B cell (primary cell): ENCODE data around the gene ATF7IP2. TPM values are rescaled to one million over a fixed set of nuclear protein-coding genes. Genes with fewer than 3 reads are reported as not detected.

Source experiments
- ATAC-seq: fragments of 200-7000 bp; cut with Tn5 transposase; one replicate; pipeline ENCODE4 v1.10.0; 2021; ENCODE audit warnings: low read depth, mild to moderate bottlenecking, moderate number of reproducible peaks, moderate library complexity
- CTCF ChIA-PET: fragments of 350-600 bp; sonication (Branson Sonifier 250); formaldehyde crosslinking; loops from one replicate; lab custom pipeline; 2021; ENCODE audit warnings: antibody characterized with exemption, inconsistent platforms; lab: Charles Lee
- POLR2A ChIA-PET: fragments of 350-600 bp; sonication (Branson Sonifier 250); formaldehyde crosslinking; loops from one replicate; lab custom pipeline; 2021; ENCODE audit warnings: antibody characterized with exemption; lab: Charles Lee
- DNase-seq: peaks from one replicate; pipeline ENCODE4 v3.0.0; 2013
- H2AFZ ChIP-seq: 2 replicates; pipeline ENCODE4 v1.6.1; 2012; ENCODE audit warnings: mild to moderate bottlenecking, low read depth, low read length; ENCODE audit not compliant: insufficient read depth, poor library complexity, severe bottlenecking
- H3K27ac ChIP-seq, 2 donors: 1 replicate in 1 of 2; 2 replicates in 1 of 2; pipeline ENCODE4 v1.5.1; 2012 to 2013; ENCODE audit warnings: low read length in 2 of 2, mild to moderate bottlenecking in 2 of 2, moderate library complexity in 1 of 2
- H3K27me3 ChIP-seq, 4 experiments: fragments of 200-600 bp in 1 of 4; sonication (generic) in 1 of 4; replicated peaks in 1 of 4; 1 replicate in 2 of 4; 2 replicates in 2 of 4; pipeline versions ENCODE4 v1.6.1 to v1.7.0; 2013 to 2016; ENCODE audit warnings: low read length in 3 of 4, mild to moderate bottlenecking in 2 of 4, mixed read lengths in 1 of 4, moderate library complexity in 1 of 4; ENCODE audit not compliant: insufficient read depth in 4 of 4, control insufficient read depth in 3 of 4; ENCODE audit errors: control extremely low read depth in 1 of 4
- H3K36me3 ChIP-seq, 2 experiments: replicated peaks in 1 of 2; 1 replicate in 1 of 2; 2 replicates in 1 of 2; pipeline versions ENCODE4 v1.6.1 to v1.7.1; 2013; ENCODE audit warnings: low read length in 1 of 2; ENCODE audit not compliant: insufficient read depth in 2 of 2, control insufficient read depth in 1 of 2; ENCODE audit errors: control extremely low read depth in 1 of 2, extremely low read depth in 1 of 2
- H3K4me1 ChIP-seq, 2 donors: fragments of 200-600 bp in 1 of 2; sonication (generic) in 1 of 2; 1 replicate in 1 of 2; 2 replicates in 1 of 2; pipeline versions ENCODE4 v1.5.1 to v1.6.1; 2013 to 2017; ENCODE audit warnings: low read length in 2 of 2; ENCODE audit not compliant: control insufficient read depth in 2 of 2, insufficient read depth in 2 of 2
- H3K4me2 ChIP-seq: replicated peaks from 2 replicates; pipeline ENCODE3; 2012; ENCODE audit warnings: mild to moderate bottlenecking, low read depth, low read length; ENCODE audit not compliant: poor library complexity, severe bottlenecking
- H3K4me3 ChIP-seq, 5 experiments: fragments of 200-600 bp in 1 of 5; sonication (generic) in 1 of 5; 1 replicate in 3 of 5; 2 replicates in 2 of 5; pipeline versions ENCODE4 v1.5.1 to v1.7.0; 2011 to 2016; ENCODE audit warnings: low read length in 4 of 5, mild to moderate bottlenecking in 4 of 5, low read depth in 2 of 5, control low read depth in 1 of 5, moderate library complexity in 1 of 5; ENCODE audit not compliant: insufficient read depth in 1 of 5; ENCODE audit errors: control extremely low read depth in 1 of 5, extremely low read depth in 1 of 5
- H3K79me2 ChIP-seq: fragments of 200-600 bp; sonication (generic); one replicate; pipeline ENCODE4 v1.6.0; 2016; ENCODE audit warnings: low read length; ENCODE audit not compliant: control insufficient read depth, insufficient read depth
- H3K9ac ChIP-seq: fragments of 200-600 bp; sonication (generic); 2 replicates; pipeline ENCODE4 v1.6.1; 2017; ENCODE audit warnings: mild to moderate bottlenecking, low read length, moderate library complexity
- H3K9me3 ChIP-seq, 3 donors: one replicate each; pipeline versions ENCODE4 v1.6.1 to v1.7.1; 2013; ENCODE audit warnings: low read length in 2 of 3; ENCODE audit not compliant: control insufficient read depth in 2 of 3, insufficient read depth in 1 of 3; ENCODE audit errors: control extremely low read depth in 1 of 3
- H4K20me1 ChIP-seq: 2 replicates; pipeline ENCODE4 v1.6.0; 2012; ENCODE audit warnings: mild to moderate bottlenecking, low read length; ENCODE audit not compliant: insufficient read depth, control insufficient read depth, poor library complexity, severe bottlenecking
- H3K27ac Mint-ChIP-seq: one replicate; pipeline ENCODE4 v1.8.0; 2021; ENCODE audit warnings: mixed read lengths
- H3K27me3 Mint-ChIP-seq: one replicate; pipeline ENCODE4 v1.8.0; 2021; ENCODE audit warnings: mixed read lengths
- H3K4me1 Mint-ChIP-seq: one replicate; pipeline ENCODE4 v1.8.0; 2021; ENCODE audit warnings: mixed read lengths
- H3K4me3 Mint-ChIP-seq: one replicate; pipeline ENCODE4 v1.8.0; 2021; ENCODE audit warnings: mixed read lengths
- H3K9me3 Mint-ChIP-seq: one replicate; pipeline ENCODE4 v1.8.0; 2022; ENCODE audit warnings: mixed read lengths; ENCODE audit not compliant: insufficient read depth
- CTCF ChIP-seq: fragments of 200-600 bp; IDR thresholded peaks from one replicate; pipeline ENCODE4 v1.8.0; 2022; ENCODE audit warnings: antibody characterized with exemption, mild to moderate bottlenecking
- EZH2 ChIP-seq: IDR thresholded peaks from 2 replicates; pipeline ENCODE4 v1.6.1; 2012; ENCODE audit warnings: borderline replicate concordance, low read depth, mild to moderate bottlenecking, moderate library complexity, low read length; ENCODE audit not compliant: insufficient read depth, poor library complexity, severe bottlenecking
- WGBS: methylation state at CpG from one replicate; pipeline ENCODE4 v1.1.5; 2013; ENCODE audit warnings: missing lambda C conversion rate; ENCODE audit not compliant: insufficient coverage; 5-methylcytosine and 5-hydroxymethylcytosine counted together
- intact Hi-C: fragments of 100-400 bp; cut with micrococcal nuclease; formaldehyde crosslinking; loops from one replicate; pipeline ENCODE4 v1.10.0; 2022
- polyA plus RNA-seq: library from polyadenylated mRNA; depleted of rRNA; stranded (reverse); fragments of >200 nt; gene quantifications from 2 replicates; pipeline ENCODE4 v1.2.3, GENCODE V29; 2012
- total RNA-seq, 2 donors: library from RNA; stranded (reverse); fragments of 120-200 nt in 1 of 2; gene quantifications; 1 replicate in 1 of 2; 2 replicates in 1 of 2; pipeline versions ENCODE4 v1.2.3 to v1.2.4, GENCODE V29; 2013 to 2022

ATF7IP2 gene
- total and polyA plus RNA-seq, 2 donors (not counting 1 experiment from before 2014, with no cell fraction given): 67.5 to 105 TPM

- H3K27ac ChIP-seq: no peak overlapping the region
- H3K9ac ChIP-seq: no peak overlapping the region
- no peaks in the 10 kb centered on the region for H3K27me3 ChIP-seq
- no peaks in the 10 kb centered on the region for H3K27me3 Mint-ChIP-seq
- peaks cover 2 to 31% (median 16%) of the 10 kb centered on the region in 3 donors for H3K9me3 ChIP-seq
- ChIA-PET CTCF (interaction anchor here (2.1 kb wide), 1 partner anchor 16 kb away, joined by 6 read pairs; no protein-coding TSS in a partner anchor), POLR2A (no interaction called here)
- intact Hi-C loops: no loop called here
- no peaks in the 10 kb centered on the region for H4K20me1 ChIP-seq
- no peaks in the 10 kb centered on the region for H3K4me1 ChIP-seq
- peak overlapping the region; percentile 26 for H3K27ac Mint-ChIP-seq
- no peaks in the 10 kb centered on the region for H3K4me1 Mint-ChIP-seq
- no peak overlapping the region for H3K4me3 Mint-ChIP-seq
- no peaks in the 10 kb centered on the region for H3K36me3 ChIP-seq
- peaks cover 14% of the 10 kb centered on the region for H3K9me3 Mint-ChIP-seq
- H3K4me2 ChIP-seq: no peak overlapping the region
- ATAC-seq: no peak
- no peak for DNase-seq
- TF ChIP-seq CTCF (no peak), EZH2 (no peak)
- no peak overlapping the region for H3K4me3 ChIP-seq
- no peak overlapping the region for H2AFZ ChIP-seq
- 50% methylated on average over 1 of the region's 5 CpGs for WGBS
- no peaks in the 10 kb centered on the region for H3K79me2 ChIP-seq
These were observed 108.6 kb downstream of the ATF7IP2 start for GRCh38 chr16:10494343-10495030.

- intact Hi-C loops: no loop called here
- 60% methylated on average over 1 of the region's 6 CpGs for WGBS
- no peaks in the 10 kb centered on the region for H3K4me1 Mint-ChIP-seq
These were observed 109.1 kb downstream of the ATF7IP2 start for GRCh38 chr16:10495031-10495345.

More at GRCh38 chr16:10495031-10495345, 109.1 kb downstream of the ATF7IP2 start:
- Histone ChIP-seq H3K79me2 (no peaks in the 10 kb centered on the region), H4K20me1 (no peaks in the 10 kb centered on the region), H2AFZ (no peak overlapping the region), H3K4me1 (no peaks in the 10 kb centered on the region), H3K27ac (no peak overlapping the region), H3K4me3 (no peak overlapping the region), H3K9ac (no peak overlapping the region), H3K36me3 (no peaks in the 10 kb centered on the region), H3K27me3 (no peaks in the 10 kb centered on the region), H3K4me2 (no peak overlapping the region), H3K9me3 (peaks cover 2 to 31% (median 16%) of the 10 kb centered on the region in 3 donors)
- no peak overlapping the region for H3K4me3 Mint-ChIP-seq
- TF ChIP-seq EZH2 (no peak), CTCF (no peak)
- peak overlapping the region; percentile 26 for H3K27ac Mint-ChIP-seq
- no peak for ATAC-seq
- ChIA-PET POLR2A (no interaction called here), CTCF (no interaction called here)
- no peak for DNase-seq
- H3K9me3 Mint-ChIP-seq: peaks cover 14% of the 10 kb centered on the region
- no peaks in the 10 kb centered on the region for H3K27me3 Mint-ChIP-seq
